GM11168 (cell line): ENCODE results near the gene OXSM.

Source experiments
- in situ Hi-C: fragments of 300-500 bp; cut with MboI; formaldehyde crosslinking; loops from one replicate; pipeline ENCODE4 v1.12.0; 2022; ENCODE audit warnings: low sequenced_read_pairs; ENCODE audit not compliant: unreplicated experiment

The OXSM gene

DNA sequence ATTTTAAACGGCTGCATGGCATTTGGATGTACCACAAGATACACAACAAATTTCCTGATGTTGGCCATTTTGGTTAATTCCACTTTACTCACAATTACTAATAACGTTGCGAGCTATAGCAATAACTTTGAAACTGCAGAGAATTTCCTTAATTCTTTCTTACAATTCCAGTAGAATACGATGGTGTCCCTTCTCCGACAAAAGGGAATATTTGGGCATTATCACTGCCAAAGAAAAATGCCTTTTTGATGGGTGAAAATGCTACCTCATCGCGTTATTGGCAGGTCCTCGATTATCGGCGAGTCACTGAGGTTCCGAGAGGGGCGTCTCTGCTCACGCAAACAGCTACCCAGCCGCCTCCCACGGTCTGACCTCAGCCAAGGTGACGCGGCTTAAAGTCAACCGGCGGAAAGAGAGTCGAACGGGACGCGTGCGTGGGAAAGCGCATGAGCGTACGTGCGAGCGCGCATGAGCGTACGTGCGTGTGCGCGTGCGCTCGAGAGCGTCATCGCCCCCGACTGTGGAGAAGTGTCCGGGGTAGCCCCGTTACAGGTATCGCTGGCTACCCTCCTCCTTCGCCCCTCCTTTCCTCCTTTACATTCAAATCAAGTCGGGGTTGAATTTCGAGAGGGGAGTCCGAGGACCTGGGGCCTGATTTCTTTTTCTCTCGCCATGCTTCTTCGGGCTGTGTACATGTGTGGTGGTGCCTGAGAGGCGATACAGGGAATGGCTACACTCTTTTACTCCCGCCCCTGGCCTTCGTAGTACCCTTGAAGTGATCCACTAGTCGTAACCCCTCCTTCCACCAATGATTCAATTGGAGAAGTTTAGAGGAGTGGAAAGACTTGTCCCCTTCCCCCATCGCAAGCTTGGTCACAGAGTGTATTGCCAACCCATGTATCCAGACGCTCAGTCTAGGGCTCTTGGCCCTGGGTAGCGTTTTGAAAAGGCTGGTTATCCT, at the start of gene OXSM:
TSS of gene OXSM (plus strand) at position 495 of the 961 bp plus-strand sequence. CDS start 931 bp downstream, outside the sequence.
- in situ Hi-C loops = no loop called here

DNA sequence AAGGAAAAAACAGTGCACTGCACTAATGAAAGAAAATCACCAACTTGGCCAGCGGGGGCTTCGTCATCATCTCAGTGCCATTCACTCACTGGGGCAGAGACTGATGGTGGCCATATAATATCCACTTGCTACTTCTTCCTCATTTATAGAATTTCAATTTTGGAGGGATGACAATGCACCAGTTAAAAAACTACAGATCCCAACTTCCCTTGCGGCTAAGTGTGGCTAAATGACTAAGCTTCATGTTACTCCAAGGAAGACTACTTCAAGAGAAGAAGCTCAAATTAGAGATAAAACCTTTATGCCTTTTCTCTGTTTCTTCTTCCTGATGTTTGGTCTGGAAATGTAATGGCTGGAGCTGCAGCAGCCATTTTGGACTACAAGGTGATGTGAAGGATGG, 45.4 kb upstream of the OXSM start:
- in situ Hi-C loops = no loop called here

DNA sequence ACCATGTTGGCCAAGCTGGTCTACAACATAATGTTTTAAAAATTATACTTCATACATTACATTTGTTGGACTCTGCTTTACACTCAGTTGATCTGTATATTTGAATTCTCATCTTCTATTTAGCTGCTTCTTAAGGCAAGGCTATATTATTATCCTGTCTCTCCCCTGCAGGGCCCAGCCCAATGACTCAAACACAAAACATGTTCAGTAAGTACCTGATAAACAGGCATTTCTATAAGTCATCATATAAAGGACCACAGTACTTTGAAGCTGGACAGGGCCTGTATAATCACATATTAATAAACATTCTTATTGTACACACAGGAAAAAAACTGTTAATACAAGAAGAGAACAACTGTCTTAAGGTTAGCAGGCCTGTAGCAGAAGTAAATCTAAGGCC, 42.9 kb upstream of the OXSM start:
- in situ Hi-C loops = no loop called here

DNA sequence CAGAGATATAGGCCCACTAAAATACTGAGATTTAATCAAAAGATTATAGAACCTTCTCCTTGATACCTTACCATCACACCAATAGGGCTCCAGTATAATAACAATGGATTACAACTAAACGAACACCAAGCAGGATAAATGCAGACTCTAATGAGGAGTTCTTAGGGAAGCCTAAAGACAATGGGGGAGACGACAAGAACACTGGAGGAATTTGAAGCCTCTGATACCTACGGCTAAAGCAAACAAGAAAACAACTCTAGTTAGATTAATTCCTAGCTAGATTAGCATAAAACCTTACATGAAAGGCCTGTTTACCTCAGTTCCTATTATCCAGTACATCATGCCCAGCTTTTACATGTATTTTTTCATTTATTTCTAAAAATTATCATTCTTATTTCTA, 41.7 kb upstream of the OXSM start:
- in situ Hi-C loops = no loop called here

DNA sequence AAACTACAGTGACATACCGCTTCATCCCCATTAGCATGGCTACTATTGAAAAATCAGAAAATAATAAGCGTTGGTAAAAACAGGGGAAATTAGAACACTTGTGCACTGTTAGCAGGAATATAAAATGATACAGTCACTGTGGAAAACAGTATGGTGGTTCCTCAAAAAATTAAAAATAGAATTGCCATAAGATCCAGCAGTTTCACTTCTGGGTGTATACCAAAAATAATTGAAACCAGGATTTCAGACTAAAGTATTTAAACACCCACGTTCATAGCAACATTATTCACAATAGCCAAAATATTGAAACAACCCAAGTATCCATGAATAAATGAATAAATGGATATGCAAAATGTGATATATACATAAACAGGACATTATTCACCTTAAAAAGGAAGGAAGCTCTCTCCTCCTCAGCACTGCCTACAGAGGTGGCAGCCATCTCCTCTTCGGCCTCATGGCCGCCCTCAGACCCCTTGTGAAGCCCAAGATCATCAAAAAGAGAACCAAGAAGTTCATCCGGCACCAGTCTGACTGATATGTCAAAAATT, 40.8 kb upstream of the OXSM start:
- in situ Hi-C loops = no loop called here

DNA sequence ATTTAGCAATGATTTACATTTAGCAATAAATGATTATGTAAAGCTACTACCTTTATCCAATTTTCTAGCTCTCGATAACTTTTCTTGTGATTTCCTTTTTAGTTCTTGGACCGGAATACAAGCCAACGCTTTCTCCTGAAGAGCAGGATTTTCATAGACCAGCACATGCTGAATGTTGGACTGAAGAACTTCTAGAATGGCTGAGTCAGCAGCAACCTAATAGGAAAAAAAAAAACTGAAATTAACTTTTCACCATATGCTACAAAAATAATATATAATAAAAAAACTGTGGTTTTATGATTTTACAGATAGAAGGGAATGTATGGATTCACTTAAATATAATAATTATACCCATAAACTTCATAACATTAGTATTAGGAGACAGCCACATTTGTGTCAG, 38.8 kb upstream of the OXSM start:
- in situ Hi-C loops = loop anchor here (25.0 kb wide), 1 partner anchor 89 kb away; the partner anchor contains the start of gene TOP2B

DNA sequence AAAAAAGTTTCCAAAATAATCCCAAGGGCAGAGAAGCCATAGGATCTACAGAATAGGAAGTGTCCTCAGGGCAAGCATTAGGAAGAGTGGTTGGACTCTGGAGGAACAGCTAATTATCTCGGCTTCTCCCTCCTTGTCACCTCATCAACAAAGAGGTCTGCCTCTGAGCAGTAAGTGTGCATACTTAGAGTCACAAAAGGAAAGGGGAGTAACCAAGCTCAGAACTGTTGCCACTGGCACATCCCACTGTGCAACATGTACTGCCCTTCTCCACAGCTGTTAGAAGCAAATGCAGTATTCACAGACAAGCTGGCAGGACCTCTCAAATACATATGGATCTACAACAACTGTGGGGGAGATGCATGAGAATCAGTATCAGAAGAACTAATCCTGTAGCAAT, 38.2 kb upstream of the OXSM start:
- in situ Hi-C loops = loop anchor here (25.0 kb wide), 1 partner anchor 89 kb away; the partner anchor contains the start of gene TOP2B

DNA sequence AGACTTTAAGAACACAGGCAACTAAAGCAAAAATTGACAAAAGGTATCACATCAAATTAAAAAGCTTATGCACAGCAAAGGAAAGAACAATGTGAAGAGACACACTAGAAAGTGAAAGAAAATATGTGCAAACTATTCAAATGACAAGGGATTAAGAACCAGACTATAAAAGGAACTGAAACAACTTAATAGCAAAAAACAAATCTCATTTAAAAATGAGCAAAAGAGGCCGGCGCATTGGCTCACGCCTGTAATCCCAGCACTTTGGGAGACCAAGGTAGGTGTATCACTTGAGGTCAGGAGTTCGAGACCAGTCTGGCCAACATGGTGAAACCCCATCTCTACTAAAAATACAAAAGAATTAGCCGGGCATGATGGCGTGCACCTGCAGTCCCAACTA, 21.0 kb upstream of the OXSM start:
- in situ Hi-C loops = loop anchor here (25.0 kb wide), 1 partner anchor 107 kb away; the partner anchor contains the start of gene TOP2B

DNA sequence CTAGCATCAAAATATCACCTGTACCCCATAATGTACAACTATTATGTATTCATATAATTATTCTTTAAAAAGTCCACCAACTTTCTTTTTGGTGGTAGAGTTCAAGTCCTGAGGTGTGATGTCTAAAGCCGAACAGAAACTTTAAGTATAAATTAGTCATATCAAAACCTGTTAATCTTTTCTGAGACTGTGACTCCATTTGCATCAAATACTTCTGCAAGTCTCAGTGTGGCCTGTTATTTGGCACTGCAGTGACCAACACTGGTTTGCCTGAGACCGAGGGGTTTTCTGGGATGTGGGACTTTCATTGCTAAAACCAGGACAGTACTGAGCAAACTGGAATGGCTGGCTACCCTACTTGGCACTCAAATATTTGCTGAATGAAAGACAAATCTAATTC, 14.0 kb upstream of the OXSM start:
- in situ Hi-C loops = no loop called here

DNA sequence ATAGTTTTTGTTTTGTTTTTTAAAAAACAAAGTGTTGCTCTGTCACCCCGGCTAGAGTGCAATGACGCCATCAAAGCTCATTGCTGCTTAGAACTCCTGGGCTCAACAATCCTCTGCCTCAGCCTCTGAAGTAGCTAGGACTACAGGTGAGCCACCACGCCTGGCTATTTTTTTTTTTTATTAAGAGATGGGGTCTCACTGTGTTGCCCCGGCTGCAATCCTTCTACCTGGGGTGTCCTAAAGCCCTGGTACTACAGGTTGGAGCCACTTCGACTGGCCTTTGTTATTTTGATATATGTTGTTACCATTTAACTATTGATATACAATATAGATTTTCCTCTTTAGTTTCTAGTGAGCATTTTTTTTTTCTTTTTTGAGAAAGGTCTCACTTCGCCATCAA, 9.3 kb upstream of the OXSM start:
- in situ Hi-C loops = no loop called here

DNA sequence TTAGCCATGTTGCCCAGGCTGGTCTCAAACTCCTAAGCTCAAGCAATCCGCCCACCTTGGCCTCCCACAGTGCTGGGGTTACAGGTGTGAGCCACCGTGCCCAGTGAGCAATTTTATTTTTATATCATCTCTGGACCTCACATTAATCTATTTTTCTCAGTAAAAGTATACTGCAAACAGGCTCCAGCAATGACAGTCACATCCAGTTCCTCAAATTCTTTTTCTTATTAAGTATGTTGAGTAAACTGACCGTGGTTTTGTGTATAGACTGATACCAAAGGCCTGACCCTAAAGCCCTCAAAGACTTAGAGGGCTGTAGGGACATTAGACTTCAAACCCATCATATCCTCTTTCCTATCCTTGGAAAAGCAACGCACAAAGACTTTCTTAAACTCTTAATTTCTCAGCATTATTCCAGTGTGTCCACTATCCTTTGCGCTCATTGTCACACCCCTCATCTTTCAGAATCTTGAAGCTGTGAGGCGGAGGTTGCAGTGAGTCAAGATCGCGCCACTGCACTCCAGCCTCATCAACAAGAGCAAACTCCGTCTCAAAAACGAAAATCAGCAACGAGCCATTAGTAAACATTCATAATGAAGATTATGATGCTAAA, 8.6 kb upstream of the OXSM start:
- in situ Hi-C loops = no loop called here

DNA sequence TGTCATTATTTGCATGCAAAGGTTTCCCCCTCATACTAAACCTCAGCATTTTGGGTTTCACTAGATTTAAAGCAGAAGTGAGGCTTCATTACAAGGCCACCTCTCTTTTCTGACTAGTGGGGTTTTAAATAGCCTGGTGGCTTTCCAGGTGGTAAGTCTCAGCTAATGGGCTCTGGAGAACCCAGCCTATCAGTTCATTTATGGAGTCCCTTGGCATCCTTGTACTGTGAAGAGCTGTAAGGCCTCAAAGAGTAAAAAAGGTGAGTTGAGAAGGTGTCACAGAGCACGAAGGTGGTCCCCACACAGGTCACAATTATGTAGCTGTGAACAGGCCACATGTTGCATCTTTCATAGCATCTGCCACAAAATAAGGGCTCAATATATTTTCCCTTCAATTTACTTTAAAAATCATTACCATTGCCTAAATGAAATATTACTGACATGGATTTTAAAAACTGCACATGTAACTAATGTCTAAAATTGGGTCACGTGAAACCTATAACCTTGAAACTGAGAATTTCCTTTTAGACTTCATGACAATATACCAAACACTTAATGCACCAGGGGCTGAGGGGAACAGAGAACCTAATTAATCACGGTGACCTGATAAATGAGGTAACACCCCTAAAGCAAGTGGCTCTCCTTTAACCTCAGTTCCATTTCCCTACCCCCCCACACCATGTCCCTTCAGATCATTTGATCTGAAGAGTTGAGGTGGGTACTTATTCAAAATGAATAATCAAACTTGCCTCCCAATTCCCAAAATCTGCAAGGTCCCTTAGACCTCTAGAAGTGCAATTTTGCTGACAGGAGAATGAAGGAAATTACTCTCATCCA, 7.9 kb upstream of the OXSM start:
- in situ Hi-C loops = no loop called here

DNA sequence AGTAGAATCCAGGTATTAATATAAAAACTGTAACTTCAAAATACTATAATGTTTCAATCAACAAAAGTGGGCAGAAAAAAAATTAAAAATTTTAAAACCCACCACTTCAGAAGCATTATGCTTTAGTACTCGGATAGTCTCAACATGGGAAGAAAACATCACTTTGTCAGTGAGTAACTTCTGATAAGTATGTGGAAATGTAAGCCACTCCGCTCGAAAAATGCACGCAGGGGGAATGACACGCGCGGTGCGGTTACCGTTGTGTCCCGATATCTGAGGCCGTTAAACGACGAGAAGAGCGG, 7.3 kb upstream of the OXSM start:
- in situ Hi-C loops = no loop called here

DNA sequence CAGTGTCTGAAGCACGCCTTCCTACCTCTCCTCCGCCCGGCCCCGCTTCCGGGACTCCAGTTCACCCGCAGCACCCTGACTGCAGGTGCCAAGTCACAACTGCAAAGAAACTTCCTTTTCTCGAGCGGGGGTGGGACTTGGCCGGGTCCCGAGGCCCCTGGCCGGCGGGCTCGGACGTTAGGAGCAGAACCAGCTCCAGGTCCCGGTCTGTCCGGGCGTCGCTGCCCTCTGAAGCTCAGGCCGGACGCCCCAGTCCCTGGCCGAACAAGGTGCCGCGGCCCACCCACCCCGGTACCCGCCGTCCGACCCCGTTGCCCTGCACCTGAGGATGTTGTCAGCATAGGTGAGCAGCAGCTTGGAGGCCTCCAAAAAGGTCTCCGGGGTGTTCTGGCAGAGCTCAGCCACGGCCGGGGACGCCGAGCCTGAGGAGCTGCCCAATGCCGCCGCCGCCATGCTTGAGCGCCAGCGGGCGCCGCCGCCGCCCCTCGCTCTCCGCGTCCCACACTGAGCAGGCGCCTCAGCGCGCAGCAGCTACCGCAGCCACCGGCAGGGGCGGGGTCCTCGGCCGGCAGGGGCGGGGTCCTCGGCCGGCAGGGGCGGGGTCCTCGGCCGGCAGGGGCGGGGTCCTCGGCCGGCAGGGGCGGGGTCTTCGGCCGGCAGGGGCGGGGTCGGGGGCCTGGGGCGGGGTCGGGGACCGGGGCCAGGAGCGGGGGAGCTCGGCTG, 6.8 kb upstream of the OXSM start, which contains the start of gene NGLY1:
TSS of gene NGLY1 (minus strand) at position 506 of the 723 bp plus-strand sequence. CDS start at position 453, 53 bp downstream.
- in situ Hi-C loops = no loop called here

DNA sequence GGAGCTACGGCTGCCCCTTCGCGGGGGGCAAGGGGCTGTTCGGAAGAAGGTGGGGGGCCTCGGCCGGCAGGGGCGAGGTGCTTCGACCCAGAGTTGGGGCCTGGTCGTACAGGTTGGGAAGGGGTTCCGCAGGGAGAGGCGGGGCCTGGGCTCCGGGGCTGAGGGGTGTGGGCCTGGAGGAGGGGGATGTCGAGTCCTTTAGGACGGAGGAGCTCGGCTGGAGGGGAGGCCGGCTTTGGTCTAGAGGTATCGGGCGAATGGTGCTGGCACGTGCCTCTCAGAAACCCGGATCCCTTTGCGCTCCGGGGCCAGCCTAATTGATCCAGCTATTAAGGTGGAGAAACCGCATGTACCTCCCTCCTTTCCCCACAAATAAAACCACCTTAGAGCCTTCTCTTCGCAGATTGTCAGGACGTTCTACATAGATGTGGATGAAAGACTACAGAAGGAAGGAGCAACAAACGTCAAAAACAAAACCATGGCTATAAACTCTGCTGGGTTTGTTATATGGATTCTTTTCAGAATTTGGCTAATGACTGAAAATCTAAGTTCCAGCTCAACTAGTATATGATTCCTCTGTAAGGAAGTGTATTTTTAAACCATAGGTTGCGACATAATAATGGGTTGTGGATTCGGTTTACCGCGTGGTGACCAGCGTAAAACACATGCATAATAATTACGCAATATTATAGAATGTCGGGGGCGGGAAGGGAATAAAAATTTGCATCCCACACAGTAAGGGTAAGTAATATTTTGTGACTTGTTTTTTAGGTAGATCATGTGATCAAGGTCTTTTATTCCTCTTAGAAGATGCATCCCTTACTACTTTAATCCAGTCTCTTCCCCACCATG, 6.0 kb upstream of the OXSM start:
- in situ Hi-C loops = no loop called here

DNA sequence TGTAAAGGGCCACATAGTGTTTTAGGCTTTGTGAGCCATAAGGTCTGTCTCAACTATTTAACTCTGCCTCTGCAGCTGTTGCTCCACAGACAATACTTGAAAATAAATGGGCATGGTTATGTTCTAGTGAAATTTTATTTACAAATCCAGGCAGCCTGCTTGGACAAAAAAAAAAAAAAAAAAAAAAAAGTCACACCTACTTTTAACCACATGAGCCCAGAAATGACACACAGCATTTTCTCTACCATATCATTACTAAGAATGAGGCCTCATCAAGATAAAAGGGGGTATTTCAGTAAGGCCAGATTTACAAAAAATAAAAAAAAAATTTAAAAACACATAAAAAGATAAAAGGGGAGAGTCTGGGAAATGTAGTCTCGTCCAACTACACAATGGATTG, 4.9 kb upstream of the OXSM start:
- in situ Hi-C loops = no loop called here

DNA sequence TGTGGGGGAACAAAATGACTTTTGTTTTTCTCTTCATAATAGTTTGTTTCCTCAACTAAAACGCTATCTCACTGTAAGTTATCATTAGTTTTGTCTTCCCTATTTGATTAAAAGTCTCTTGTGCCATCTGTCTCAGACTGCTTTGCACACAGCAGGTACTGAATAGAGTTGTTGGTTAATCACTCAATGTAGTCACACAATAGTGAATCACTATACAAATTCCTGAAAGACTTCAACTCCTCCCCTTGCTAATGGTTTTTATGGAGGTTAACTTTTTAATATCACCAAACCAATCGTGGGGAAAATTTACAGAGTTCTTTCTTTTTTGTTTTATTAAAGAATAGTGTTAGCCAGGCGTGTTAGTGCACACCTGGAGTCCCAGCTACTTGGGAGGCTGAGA, 4.1 kb upstream of the OXSM start:
- in situ Hi-C loops = no loop called here

DNA sequence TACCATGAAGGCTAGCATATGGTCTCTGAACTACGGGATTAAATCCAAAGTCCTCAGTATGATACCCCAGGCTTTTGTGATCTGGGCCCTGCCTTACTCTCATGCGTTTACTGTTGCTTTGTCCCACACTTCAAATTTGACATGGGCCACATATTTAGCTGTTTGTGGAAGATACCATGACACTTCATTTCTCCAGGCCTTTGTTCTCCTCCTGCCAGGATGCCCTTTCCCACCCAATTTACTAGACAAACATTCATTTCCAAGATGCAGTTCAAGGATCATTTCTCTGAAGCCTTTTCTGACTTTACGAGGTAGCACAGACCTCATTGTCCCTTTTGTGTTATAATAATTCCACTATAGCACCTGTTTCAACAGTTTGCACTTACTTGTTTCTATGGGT, 2.2 kb upstream of the OXSM start:
- in situ Hi-C loops = no loop called here

DNA sequence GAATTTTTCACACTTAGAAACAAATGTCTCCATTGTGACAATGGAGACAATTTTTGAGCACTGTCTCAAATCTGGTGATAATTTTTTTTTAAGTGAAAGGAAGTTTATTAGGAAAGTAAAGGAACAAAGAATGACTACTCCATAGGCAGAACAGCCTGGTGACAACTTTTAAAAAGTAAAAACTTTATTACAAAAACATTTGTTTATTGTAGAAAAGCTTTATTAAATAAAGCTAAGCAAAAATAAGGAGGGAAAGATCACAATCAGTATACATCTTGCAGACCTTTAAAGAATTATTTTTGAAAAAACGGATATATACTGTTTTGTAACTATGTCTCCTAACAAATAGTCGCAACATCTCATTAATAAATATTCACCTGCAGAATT, 688 bp upstream of the OXSM start:
- in situ Hi-C loops = no loop called here
